ENCODE measurements around the gene ZNF382.

ZNF382 gene

DNA sequence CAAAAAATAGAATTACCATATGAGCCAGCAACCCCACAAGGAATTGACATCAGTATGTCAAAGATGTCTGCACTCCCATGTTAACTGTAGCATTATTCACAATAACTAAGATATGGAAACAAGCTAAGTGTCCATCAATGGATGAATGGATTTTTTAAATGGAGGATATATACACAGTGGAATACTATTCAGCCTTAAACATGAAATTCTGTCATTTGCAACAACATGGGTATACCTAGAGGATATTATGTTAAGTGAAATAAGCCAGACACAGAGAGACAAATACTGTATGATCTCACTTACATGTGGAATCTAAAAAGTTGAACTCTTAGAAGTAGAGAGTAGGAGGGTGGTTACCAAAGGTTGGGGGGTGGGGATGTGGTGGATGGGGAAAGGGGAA, 74.3 kb downstream of the ZNF382 start:
- DNase-seq (ENCODE audit: low read depth): no peak

All from activated T-helper 1 cell treated with Interleukin-2 at 50 U/mL for 16 hours (primary cell).